Fibroblast of upper back skin (primary cell): Measurements from ENCODE around the gene TNFAIP3.
"Not testable (repeated sequence)": the region's sequence is repeated elsewhere in the genome, so short reads cannot be mapped to it uniquely, and the experiment has no call there.

Experiments
- DNase-seq: peaks from one replicate; pipeline ENCODE4 v3.0.0-alpha.2; 2013

The TNFAIP3 gene

DNA sequence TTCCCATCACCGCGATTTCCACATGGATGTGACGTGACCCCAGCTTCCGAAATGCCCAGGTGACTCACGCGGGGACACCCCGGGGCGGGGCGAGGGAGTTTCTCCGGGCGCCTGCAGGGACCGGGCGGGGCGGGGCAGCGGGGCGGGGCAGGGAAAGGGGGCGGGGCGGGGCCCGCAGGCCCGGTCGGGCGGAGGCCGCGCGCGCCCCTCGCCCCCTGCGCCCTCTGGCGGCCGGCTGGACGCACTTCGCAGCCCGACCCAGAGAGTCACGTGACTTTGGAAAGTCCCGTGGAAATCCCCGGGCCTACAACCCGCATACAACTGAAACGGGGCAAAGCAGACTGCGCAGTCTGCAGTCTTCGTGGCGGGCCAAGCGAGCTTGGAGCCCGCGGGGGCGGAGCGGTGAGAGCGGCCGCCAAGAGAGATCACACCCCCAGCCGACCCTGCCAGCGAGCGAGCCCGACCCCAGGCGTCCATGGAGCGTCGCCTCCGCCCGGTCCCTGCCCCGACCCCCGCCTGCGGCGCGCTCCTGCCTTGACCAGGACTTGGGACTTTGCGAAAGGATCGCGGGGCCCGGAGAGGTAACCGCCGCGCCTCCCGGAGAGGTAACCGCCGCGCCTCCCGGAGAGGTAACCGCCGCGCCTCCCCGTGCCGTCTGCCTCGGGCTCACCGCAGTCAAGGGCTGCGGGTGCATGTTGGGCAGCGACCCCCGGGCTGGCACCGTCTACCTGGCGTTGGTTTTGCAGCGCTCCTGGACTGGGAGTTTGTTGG is at the start of gene TNFAIP3:
Gene TNFAIP3, plus strand, starts transcription at position 346 of the 771 bp plus-strand sequence. CDS start 3,969 bp downstream, outside the sequence.
- DNase-seq: peak; percentile 92

DNA sequence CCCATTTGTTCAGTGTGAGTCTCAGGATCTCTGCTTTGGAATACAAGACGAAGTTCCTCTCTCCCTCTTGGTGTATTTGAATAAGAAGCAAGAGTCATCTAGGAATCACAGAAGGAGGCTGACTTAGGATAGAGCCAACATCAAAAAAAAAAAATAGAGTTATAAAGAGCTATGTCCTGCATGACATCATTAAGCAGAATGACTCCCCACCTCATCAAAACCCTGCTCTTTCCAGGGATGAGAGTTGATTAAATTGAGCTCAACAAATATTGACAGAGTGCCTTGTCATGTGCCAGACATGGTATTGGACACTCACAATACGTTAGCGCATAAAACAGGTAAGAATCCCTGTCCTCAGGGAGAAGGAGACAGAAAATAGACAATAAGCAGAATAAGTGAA is 48.6 kb upstream of the TNFAIP3 start:
- DNase-seq: no peak

DNA sequence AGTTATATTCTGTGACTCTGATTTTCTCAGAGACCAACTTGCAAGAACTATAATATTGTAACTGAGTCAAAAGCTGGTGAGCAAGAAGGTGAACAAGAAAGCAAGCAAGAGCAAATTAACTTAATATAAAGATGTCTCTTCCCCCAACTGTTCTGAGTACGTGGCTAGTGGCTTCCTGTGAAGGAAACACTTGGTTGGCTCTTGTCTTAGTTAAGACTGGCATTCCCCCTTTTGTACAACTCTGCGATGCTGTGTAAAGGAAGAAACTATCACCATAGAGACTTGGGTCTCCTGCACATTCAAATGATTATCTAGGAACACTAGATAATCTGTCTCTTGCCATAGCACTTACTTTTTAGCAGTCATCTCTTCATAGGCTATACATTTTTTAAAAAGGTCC is 47.3 kb upstream of the TNFAIP3 start:
- DNase-seq: no peak

DNA sequence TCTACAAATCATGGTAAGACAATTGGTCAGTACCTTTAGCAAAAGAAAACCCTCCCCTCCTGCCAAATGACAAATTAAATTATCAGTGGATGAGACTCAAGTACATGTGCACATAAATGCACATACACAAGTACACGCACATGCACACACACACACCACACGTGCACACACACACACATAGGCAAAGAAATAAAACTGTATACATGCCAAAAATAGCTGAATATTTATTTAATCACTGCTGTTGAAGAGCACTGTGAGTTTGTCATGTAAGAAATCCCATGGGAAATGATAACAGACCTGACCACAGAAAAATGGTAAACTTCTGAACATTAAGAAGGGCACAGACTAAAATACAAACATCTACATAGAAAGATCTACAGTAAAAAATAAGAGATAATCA is 46.6 kb upstream of the TNFAIP3 start:
- DNase-seq: no peak

DNA sequence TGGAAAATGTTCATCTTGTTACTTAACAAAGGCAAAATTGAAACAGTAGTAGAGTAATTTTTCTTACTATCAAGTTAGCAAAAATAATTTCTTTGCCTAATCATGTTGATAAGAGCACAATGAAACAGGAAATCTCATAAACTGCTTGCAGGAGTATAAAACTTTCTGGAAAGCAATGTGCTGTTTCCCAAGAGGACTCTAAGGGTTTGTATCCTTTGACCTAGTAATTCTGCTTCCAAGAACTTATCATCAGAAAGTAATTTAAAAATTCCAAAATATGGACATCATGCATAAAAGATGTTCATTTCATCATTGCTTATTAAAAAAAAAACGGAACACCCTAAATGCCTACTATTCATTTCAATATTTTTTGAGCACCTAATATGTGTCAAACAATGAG is 46.1 kb upstream of the TNFAIP3 start:
- peak; percentile 50 for DNase-seq

DNA sequence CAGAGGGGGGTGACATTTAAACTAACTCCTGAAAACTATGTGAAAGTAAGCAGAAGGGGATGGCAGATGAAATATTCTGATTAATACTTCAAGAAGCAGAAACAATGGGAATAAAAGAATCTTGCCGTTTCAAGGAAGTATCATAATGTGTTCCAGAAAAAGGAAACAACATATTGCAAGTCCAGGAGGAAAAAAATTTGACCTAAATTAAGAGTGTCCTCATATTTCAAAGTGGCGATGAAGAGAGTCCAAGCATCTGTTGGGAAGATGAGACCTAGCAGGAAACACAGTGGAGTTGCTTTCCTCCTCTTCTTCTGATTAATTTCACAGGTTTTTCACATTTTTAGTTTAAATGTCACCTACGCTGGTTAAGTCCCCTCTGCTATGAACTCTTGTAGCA is 45.6 kb upstream of the TNFAIP3 start:
- DNase-seq: no peak

DNA sequence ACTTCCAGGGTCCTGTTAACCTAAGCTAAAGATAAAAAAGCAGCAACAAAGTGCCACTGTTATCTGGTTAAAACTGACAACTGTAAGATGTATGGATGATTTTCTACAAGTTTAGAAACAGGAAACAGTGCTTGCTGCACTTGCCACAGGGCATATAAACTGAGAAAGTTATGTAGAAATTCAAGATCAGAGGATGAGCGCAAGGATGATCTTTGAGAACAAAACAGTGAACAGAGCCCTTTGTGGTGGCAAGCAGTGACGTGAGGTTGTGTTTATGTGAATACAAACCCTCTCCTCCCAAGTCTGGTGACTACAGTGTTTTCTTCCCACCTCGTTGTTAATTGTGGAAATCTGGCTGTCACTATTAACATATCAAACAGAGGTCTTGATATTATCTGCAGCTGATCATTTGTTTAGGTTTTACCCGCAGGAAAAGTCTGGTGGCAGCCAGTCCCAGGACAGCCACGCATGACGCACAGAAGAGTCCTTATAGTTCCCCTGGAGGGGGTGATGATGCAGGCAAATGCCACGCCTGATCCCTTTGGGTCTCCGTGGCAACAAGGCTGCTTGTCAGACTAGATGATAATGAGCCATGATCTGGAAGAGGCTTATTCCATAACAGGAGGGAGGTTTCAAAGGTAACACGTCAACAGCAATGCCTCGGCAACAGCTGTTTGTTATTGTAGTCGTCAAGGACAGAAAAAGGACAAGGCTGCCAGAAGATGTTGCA is 43.1 kb upstream of the TNFAIP3 start:
- peak; percentile 54 for DNase-seq

DNA sequence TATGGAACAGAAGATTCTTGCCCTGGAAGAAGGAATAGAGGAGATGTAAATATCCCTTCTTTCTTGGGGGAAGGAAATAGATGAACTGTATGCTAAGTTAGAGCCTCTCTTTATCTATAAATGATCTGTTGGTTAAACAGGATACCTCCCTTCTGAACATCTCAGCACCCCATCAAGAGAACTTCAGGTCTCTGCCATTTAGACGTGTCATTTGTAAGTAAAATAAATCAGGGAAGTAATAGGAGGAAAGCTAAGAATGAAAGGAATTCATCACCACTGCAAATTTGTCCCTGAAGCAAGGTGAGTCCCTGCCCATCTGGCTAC is 42.5 kb upstream of the TNFAIP3 start:
- no peak for DNase-seq

DNA sequence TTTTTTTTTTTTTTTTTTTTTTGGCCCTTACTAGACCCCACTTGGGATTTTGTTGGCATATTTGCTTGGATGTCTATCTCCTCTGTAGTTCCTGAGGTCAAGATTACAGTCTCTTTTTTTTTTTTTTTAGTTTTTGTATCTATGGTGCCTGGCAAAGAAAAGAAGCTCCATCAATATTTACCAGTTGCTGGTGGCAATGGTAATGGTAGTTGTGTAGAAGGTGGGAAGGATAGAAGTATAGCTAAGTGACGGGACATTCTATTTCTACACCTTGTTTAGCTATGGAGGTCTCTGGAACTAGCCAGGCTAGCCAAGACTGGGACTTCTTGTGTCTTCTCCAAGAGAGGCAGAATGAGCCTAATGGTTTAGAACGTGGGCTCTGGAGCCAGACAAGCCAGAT is 42.2 kb upstream of the TNFAIP3 start:
- DNase-seq: no peak

DNA sequence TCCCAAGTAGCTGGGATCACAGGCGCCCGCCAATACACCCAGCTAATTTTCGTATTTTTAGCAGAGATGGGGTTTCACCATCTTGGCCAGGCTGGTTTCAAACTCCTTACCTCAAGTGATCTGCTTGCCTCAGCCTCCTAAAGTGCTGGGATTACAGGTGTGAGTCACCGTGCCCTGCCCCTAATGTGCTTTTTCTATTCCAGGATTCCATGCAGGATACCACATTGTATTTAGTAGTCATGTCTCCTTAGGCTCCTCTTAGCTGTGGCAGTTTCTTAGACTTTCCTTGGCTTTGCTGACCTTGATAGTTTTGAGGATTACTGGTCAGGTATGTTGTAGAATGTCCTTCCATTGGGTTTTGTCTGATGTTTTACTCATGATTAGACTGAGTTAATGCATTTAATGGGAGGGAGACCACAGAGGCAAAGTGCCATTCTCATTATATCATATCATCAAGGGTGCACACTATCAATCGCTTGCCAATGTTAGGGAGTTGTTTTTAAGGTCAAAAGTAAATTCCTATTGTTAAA is 39.6 kb upstream of the TNFAIP3 start:
- no peak for DNase-seq

DNA sequence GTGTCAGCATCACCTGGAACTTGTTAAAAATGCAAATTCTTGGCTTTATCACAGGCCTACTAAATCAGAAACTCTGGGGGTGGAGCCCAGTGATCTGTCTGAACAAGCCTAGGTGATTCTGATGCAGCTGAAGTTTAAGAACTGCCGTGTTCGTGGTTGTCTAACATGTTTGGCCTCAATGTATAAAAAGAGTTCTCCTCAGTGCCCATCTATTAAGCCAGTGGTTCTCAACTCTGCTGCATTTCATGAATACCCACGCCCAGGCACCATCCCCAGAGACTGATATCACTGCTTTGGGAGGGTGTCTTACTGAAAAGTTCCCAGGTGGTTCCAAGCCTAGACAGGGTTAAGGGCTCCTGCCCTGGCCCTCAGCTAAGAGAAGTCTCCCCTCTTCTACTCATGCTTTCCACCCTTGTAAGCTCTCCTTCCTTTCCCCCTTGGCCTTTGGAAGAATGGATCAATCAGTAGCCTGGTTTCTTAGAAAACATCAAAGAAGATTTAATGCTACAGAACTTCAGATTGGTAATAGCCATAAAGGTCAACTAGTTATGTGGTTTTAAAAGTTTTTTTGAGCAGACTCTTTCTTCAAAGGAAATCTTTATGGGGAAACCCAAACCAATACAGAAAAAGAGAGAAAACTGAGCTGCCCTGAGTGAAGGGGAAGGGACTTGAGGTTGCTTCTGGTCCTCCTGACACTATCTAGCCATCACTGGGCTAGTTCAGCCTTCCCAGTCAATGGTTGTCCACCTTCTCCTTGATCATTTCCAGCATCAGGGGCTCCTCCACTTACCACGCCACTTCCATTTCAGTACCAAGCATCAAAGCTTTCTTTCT is 38.9 kb upstream of the TNFAIP3 start:
- no peak for DNase-seq

DNA sequence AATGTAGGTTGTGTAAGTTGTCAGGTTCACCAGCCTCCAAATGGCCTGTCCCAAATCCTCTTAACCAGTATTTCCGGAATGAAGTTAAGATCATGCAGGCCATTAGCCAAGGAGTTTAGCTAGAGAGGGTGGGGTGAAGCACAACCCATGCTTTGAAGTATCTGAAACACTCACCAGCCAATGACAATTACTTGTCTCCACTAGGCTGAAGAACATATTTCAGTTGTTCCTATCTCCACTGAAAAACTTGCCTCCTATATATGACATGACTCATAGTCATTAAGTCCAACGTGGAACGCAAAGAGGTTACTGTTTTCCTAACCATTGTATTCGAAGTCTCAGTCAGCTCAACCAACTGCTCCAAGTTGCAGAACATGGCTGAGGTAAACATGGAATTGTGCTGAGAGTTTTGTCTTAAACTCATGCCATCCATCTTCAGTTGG is 37.4 kb upstream of the TNFAIP3 start:
- peak; percentile 66 for DNase-seq

DNA sequence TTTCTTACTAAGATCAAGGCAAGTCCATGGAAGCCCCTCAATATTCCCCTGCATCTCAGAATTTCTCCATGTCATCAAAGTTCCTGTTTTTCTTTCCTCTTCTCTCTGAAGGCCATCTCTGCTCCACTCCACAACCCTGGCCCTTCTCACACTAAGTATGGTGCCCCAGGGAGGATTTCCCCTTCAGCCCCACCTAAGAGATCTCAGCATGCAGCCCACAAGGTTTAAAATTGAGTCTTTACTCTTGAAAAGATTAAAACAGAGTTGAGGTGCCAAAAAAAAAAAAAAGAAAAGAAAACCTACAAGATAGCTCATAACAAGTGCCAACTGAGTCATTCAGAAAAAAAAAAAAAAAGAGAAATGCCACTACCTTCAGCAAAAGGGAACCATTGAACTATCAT is 36.5 kb upstream of the TNFAIP3 start:
- DNase-seq: no peak

DNA sequence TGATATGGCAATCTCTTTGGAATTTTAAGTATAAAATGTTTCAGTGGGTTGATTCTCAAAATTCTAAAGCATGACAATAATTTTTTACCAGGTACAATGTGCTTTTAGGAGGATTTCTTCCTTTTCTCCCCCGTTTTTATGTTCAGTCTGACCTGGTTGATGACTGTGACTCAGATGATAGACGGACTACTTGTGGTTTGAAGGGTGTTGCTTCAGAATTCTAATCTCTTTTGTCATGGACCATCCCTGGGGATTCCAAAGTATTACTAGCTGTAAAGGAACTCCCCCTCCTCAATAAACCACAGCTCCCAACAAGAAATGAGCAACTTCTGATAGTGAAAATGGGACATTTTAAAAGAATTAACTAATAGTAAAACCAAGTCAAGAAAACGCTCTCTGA is 34.9 kb upstream of the TNFAIP3 start:
- DNase-seq: peak; percentile 97

DNA sequence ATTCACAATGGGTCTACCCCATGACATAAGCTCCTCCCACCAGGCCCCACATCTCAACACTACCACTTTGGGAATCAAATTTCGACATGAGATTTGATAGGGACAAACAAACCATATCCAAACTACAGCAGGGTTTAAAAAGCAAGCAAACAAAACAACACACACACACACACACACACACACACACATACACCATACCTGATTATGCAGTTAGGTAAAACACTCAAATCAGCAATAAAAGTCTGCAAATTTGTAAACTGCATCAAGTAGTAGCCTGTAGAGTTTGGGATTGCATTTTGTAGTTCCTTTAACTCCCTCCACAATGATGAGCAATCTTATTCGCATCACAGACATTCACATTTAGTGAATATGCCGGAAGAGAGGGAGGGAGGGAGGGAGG is 32.6 kb upstream of the TNFAIP3 start:
- no peak for DNase-seq

DNA sequence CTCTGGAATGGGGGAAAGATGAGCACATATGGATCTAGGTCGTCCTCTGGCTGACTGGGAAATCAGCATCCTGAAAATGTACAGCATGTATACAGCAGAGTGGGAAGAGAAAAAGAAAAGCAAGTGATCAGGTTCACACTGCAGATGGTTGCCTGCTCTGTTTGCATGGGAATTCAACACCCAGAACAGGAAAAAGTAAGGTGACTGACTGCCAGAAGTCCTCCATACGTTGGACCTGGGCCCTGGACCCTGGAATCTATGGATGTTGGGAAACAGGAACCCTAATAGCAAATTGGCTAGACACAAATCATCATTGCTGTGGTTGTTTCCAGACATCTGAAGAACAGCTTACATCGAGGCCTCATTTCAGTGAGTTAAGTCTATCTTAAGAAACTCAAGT is 30.3 kb upstream of the TNFAIP3 start:
- no peak for DNase-seq

DNA sequence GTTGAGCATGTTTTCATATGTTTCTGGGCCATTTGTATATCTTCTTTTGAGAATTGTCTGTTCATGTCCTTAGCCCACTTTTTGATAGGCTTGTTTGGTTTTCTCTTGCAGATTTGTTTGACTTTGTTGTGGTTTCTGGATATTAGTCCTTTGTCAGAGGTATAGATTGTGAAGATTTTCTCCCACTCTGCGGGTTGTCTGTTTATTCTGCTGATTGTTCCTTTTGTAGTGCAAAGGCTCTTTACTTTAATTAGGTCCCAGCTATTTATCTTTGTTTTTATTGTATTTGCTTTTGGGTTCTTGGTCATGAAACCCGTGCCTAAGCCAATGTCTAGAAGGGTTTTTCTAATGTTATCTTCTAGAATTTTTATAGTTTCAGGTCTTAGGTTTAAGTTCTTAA is 29.0 kb upstream of the TNFAIP3 start:
- not testable (repeated sequence) for DNase-seq

DNA sequence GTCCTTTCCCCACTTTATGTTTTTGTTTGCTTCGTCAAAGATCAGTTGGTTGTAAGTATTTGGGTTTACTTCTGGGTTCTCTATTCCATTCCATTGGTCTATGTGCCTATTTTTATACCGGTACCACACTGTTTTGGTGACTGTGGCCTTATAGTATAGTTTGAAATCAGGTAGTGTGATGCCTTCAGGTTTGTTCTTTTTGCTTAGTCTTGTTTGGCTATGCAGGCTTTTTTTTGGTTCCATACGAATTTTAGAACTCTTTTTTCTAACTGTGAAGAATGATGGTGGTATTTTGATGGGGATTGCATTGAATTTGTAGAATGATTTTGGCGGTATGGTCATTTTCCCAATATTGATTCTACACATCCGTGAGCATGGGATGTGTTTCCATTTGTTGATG is 28.5 kb upstream of the TNFAIP3 start:
- not testable (repeated sequence) for DNase-seq

DNA sequence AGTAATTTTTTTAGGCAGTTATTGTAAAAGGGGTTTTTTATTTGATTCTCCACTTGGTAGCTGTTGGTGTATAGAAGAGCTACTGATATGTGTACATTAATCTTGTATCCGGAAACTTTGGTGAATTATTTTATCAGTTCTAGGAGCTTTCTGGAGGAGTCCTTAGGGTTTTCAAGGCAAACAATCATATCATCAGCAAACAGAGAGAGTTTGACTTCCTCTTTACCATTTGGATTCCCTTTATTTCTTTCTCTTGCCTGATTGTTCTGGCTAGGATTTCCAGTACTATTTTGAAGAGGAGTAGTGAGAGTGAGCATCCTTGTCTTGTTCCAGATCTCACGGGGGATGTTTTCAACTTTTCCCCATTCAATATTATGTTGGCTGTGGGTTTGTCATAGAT is 28.0 kb upstream of the TNFAIP3 start:
- no peak for DNase-seq

DNA sequence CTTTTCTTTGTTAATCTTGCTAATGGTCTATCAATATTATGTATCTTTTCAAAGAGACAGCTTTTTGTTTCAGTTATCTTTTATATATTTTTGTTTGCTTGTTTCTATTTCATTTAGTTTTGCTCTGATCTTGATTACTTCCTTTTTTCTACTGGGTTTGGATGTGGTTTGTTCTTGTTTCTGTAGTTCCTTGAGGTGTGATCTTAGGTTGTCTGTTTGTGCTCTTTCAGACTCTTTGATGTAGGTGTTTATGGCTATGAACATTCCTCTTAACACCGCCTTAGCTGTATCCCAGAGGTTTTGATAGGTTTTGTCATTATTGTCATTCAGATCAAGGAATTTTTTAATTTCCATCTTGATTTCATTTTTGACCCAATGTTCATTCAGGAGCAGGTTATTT is 26.8 kb upstream of the TNFAIP3 start:
- DNase-seq: no peak

DNA sequence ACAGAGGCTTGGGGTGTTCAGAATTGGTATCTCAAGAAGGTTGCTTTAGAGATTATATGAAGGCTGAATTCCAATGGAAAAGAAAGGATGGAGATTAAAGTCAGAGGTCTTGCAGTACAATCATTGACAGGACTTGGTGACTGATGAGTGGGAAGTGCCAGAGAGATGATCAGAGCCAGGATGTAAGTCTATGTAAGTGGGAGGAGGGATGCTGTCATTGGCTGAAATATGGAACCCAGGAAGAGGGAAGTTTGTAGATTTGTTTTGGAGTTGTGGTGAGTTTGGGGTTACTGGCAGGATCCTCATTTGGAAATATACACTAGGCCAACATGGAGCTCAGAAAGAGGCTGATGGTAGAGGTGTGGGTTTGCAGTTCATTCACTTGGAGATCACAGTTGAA is 23.8 kb upstream of the TNFAIP3 start:
- DNase-seq: no peak

DNA sequence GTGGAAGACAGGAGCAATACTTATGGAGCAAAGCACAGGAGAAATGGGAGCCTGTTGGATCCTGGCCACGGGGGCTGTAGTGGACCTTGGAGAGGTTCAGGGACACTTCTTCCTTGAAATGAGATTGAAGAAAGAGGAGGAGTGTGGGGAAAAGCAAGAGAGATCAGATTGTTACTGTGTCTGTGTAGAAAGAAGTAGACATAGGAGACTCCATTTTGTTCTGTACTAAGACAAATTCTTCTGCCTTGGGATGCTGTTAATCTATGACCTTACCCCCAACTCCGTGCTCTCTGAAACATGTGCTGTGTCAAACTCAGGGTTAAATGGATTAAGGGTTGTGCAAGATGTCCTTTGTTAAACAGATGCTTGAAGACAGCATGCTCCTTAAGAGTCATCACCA is 22.7 kb upstream of the TNFAIP3 start:
- DNase-seq: not testable (repeated sequence)

DNA sequence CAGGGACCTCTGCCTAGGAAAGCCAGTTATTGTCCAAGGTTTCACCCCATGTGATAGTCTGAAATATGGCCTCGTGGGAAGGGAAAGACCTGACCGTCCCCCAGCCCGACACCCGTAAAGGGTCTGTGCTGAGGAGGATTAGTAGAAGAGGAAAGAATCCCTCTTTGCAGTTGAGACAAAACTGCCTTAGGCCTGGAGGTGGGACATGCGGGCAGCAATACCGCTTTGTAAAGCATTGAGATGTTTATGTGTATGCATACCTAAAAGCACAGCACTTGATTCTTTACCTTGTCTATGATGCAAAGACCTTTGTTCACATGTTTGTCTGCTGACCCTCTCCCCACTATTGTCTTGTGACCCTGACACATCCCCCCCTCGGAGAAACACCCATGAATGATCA is 22.3 kb upstream of the TNFAIP3 start:
- DNase-seq: not testable (repeated sequence)
